ENCODE measurements around the gene CALR3.

DNA sequence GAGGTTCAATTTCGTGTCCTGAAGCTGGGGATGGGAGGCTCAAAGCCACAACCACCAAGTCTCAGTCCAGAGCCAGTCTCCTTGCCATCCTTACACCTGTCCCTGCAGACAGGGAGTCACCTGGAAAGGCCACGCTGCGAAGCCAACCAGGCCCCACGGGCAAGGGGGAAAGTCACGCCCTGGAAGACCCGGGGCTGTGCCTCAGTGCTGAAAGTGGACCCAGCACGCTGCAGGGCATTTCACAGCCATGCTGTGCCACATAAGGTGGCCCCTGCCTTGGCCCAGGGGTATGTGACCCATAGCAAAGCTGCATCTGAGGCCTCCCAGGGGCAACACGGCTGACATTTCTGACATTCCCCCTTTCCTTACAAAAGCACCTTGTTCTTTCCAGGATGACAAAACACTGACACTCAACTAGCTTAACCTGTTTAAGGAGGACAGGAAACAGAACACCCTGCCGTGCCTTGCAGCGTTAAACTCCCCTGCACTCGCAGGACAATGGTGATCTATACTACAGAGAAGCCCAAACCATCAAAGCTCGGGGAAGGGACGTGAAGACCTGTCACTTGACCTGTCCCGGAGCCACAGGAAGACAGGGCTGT lies 31.5 kb upstream of the CALR3 start:
- TF ChIP-seq SIN3A (IDR thresholded peaks at IDR 0.05; ENCODE audit: borderline replicate concordance, insufficient read depth, low read length) (no peak), POLR2AphosphoS5 (IDR thresholded peaks at IDR 0.05; ENCODE audit: low read depth, low read length) (no peak)
- TF ChIP-seq, protein P1, sequence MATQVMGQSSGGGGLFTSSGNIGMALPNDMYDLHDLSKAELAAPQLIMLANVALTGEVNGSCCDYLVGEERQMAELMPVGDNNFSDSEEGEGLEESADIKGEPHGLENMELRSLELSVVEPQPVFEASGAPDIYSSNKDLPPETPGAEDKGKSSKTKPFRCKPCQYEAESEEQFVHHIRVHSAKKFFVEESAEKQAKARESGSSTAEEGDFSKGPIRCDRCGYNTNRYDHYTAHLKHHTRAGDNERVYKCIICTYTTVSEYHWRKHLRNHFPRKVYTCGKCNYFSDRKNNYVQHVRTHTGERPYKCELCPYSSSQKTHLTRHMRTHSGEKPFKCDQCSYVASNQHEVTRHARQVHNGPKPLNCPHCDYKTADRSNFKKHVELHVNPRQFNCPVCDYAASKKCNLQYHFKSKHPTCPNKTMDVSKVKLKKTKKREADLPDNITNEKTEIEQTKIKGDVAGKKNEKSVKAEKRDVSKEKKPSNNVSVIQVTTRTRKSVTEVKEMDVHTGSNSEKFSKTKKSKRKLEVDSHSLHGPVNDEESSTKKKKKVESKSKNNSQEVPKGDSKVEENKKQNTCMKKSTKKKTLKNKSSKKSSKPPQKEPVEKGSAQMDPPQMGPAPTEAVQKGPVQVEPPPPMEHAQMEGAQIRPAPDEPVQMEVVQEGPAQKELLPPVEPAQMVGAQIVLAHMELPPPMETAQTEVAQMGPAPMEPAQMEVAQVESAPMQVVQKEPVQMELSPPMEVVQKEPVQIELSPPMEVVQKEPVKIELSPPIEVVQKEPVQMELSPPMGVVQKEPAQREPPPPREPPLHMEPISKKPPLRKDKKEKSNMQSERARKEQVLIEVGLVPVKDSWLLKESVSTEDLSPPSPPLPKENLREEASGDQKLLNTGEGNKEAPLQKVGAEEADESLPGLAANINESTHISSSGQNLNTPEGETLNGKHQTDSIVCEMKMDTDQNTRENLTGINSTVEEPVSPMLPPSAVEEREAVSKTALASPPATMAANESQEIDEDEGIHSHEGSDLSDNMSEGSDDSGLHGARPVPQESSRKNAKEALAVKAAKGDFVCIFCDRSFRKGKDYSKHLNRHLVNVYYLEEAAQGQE (IDR thresholded peaks at IDR 0.05; ENCODE audit: insufficient read depth in 1 of 2, low read depth in 2 of 2, low read length in 2 of 2), result no peak
